ENCODE data around the gene ZNF79.

ZNF79 gene

DNA sequence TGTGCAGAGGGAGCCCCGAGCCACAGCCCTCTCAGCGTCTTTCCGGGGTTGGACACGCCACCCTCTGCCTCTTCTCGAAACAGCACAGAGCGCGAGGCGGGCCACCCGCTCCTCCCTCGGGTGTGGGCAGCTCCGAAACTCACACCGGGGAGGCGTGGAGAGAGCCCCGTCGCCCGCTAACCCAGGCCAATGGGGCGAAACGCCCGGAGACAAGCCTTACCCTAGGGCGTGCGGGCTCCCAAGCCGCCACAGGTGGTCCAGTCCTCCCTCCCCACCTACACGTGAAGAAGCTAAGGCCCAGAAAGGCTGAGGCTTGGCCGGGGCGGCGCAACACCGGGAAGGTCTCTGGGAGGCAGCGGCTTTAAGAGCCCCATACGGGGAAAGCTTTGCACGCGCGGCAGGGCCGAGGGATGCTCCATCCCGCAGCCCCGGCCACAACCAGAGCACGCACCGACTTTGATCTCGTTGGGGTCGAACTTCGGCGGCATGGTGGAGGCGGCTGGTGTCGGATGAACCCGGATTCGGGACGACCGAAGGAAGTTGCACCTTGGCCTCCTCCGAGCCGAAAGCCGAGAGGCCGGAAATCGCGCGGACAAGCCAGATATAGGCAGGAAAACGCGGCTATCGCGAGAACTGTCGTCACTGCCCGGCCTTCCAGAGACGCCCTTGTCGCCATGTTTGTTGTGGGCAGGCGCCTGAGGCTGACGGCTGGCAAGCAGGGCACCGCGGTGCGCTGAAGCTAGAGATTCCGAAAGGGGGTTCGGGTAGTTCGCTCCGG is 26.8 kb downstream of the ZNF79 start, which contains the start of the genes LRSAM1 and RPL12:
Gene LRSAM1 (plus strand): TSS at position 681 of the 778 bp plus-strand sequence. CDS start 3,018 bp downstream, outside the sequence.
Gene RPL12 (minus strand): TSS at position 577 of the 778 bp plus-strand sequence. CDS start 89 bp downstream, at position 488.
- peak within 1 kb of the TSS; percentile 90 for H3K4me3 ChIP-seq (ENCODE audit: low read depth, low read length)
- TF ChIP-seq, protein P1, sequence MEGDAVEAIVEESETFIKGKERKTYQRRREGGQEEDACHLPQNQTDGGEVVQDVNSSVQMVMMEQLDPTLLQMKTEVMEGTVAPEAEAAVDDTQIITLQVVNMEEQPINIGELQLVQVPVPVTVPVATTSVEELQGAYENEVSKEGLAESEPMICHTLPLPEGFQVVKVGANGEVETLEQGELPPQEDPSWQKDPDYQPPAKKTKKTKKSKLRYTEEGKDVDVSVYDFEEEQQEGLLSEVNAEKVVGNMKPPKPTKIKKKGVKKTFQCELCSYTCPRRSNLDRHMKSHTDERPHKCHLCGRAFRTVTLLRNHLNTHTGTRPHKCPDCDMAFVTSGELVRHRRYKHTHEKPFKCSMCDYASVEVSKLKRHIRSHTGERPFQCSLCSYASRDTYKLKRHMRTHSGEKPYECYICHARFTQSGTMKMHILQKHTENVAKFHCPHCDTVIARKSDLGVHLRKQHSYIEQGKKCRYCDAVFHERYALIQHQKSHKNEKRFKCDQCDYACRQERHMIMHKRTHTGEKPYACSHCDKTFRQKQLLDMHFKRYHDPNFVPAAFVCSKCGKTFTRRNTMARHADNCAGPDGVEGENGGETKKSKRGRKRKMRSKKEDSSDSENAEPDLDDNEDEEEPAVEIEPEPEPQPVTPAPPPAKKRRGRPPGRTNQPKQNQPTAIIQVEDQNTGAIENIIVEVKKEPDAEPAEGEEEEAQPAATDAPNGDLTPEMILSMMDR (IDR thresholded peaks at IDR 0.05; ENCODE audit: low read depth, low read length) = no peak

DNA sequence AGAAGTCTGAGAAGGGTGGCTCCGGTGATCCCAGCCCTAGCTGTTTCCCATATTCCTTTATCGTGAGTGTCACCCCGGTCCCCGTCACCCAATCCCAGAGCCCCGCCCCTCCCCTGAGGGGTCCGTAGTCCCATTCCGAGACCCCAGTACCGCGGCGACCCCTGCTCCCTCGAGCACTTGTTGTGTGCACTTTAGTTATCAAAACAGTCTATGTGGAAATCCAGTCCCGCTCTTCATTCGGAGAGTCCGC is 27.4 kb downstream of the ZNF79 start:
- H3K4me3 ChIP-seq (ENCODE audit: low read depth, low read length) = peak overlapping the region; percentile 90
- TF ChIP-seq, protein P1 (IDR thresholded peaks at IDR 0.05; ENCODE audit: low read depth, low read length) = no peak

DNA sequence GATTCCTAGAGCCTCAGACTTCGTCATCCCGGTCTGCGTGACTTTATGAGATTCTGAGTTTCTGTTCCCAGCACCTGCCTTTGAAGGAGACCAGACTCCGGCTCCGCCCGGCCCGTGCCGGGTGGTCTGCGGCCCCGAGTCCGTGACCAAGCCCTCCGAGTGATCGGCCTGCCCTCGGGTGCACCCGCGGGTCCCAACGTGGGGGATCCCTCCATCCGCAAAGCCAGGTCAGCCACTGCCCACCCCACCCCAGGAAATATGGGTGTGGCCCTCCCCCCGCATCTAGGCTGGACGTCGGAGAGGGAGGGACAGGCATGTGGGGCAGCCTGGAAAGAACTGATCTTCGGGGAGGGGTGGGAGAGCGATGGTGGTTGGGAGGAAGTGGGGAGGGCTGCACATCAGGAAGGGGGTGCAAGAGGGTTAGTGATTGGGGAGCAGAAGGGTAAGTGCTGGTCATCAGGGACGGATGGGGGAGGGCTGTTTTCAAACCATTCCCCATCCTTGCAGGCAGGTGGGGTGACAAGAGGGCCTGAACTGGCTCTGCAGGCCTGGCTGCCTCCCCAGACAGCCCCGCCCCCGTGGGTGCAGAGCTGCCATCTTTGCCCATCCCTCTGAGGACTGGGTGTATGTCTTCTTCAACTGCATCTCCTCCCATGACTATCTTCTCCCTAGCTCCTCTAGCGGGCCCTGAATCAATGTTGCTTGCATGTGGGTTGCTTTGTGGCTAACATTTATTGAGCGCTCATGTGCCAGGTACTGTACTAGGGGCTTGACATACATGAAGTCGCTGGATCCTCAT is 27.9 kb downstream of the ZNF79 start:
- TF ChIP-seq, protein P1 (IDR thresholded peaks at IDR 0.05; ENCODE audit: low read depth, low read length) = no peak
- H3K4me3 ChIP-seq (ENCODE audit: low read depth, low read length) = peak overlapping the region; percentile 90

DNA sequence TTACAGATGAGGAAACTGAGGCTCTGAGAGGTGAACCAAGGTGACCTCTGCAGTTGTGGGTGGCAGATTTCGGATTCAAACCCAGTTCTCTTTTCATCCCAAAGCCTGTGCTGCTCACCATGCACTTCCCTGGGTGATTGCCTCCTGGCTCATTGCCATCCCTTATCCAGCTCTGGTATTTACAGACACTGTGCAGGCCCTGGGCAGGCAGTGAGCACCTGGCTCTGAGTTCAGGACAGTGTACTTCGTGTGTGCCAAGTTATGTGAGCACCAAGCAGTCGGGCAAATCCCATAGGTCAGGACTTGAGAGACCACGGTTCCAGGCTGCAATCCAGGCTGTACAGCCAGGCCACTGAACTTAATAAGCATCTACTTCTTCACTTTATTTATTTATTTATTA is 28.5 kb downstream of the ZNF79 start:
- peak overlapping the region; percentile 90 for H3K4me3 ChIP-seq (ENCODE audit: low read depth, low read length)
- TF ChIP-seq, protein P1 (IDR thresholded peaks at IDR 0.05; ENCODE audit: low read depth, low read length) = no peak

DNA sequence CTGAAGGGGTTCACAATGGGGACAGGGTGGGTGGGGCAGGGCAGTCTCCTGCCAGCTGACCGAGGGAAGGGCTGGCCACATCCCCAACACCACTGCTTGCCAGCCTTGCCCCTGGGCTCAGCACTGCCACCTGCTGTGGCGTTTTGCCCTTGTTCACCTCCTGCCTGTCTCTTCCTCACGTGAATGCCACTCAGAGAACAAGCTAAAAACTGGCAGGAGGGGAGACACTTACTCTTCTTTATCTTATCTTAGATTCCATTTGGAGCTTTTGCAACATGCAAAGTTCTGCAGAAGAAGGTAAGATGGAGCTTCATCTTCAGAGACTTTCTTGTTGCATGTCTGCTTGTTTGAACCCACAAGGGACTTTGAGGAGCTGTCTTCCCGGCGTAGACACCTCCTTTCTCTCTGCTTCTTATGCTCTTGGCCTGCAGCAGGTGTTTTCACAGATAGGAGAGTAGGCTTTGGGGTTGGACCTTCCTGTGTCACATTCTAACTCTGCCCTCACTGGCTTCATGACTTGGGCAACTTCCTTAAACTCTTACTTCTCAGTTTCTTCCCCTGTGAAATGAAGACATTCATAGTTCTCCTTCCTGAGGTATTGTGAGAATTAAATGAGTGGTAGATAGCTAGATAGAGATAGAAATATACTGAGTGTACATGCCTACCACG is 31.3 kb downstream of the ZNF79 start:
- TF ChIP-seq, protein P1 (IDR thresholded peaks at IDR 0.05; ENCODE audit: low read depth, low read length) = no peak

DNA sequence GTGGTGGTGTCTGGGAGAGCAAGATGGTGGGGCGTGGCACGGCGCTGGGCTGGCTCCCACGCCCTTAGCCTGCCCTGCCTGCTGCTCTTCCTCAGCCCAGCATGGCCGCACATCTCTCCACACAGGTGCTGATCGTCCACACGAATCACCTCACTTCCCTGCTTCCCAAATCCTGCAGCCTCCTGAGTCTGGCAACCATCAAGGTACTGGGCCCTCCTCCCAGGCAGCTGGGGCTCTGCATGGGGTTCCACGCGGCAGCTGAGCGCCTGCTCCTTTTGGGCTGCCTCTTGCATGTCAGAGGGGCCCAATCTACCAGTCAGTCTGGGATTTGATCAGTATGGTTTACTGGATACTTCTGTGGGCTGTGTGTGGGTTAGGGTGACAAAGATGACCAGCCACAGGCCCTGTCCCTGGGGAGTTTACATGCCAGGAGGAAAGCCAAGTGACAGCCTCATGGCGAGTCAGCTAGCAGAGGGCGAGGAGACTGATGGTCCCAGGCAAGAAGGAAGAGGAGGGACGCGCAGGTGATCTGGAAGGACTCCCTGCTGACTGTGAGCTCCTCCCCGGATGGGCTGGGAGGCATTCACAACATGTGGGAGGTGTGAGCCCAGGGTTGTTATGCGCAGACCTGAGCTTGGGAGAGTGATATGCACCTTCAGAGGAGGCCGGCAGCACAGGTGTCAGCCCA is 33.2 kb downstream of the ZNF79 start:
- TF ChIP-seq, protein P1 (IDR thresholded peaks at IDR 0.05; ENCODE audit: low read depth, low read length) = no peak
- no peak overlapping the region for H3K4me3 ChIP-seq (ENCODE audit: low read depth, low read length)

More for the DNA sequence above, 31.3 kb downstream of the ZNF79 start:
- no peak overlapping the region for H3K4me3 ChIP-seq (ENCODE audit: low read depth, low read length)
